ENCODE results near the gene COPB2. TPM values are rescaled to one million over a fixed set of nuclear protein-coding genes. Genes with fewer than 3 reads are reported as not detected.

Gene COPB2
- total RNA-seq (ENCODE audit: low replicate concordance): 140 and 164 TPM in 2 replicates
- long read RNA-seq, transcript COPB2-201 (22 exons, 3,360 nt): major isoform, 1,515 of 2,107 reads
- long read RNA-seq, partial matches to known transcripts: 428 of 2,107 reads
- long read RNA-seq, other reads (novel, unspliced or antisense): 161 of 2,107 reads

- no peaks in the 10 kb centered on the region for H3K27me3 Mint-ChIP-seq
- peaks cover 45% of the 10 kb centered on the region for H3K4me1 Mint-ChIP-seq (ENCODE audit: unreplicated experiment)
- peak within 1 kb of the TSS; percentile 100 for H3K27ac Mint-ChIP-seq
- DNase-seq (ENCODE audit: extremely low spot score, unreplicated experiment): peak; percentile 99
- TF ChIP-seq, protein P1, sequence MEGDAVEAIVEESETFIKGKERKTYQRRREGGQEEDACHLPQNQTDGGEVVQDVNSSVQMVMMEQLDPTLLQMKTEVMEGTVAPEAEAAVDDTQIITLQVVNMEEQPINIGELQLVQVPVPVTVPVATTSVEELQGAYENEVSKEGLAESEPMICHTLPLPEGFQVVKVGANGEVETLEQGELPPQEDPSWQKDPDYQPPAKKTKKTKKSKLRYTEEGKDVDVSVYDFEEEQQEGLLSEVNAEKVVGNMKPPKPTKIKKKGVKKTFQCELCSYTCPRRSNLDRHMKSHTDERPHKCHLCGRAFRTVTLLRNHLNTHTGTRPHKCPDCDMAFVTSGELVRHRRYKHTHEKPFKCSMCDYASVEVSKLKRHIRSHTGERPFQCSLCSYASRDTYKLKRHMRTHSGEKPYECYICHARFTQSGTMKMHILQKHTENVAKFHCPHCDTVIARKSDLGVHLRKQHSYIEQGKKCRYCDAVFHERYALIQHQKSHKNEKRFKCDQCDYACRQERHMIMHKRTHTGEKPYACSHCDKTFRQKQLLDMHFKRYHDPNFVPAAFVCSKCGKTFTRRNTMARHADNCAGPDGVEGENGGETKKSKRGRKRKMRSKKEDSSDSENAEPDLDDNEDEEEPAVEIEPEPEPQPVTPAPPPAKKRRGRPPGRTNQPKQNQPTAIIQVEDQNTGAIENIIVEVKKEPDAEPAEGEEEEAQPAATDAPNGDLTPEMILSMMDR (conservative IDR thresholded peaks at IDR 0.05): no peak
- peaks cover 18% of the 10 kb centered on the region for H3K36me3 Mint-ChIP-seq
- H3K4me3 Mint-ChIP-seq: peak within 1 kb of the TSS; percentile 100
- H3K9me3 Mint-ChIP-seq: no peaks in the 10 kb centered on the region
Measured at GRCh38 chr3:139389552-139390368, at the start of gene COPB2. Gene COPB2, minus strand, starts transcription at chr3:139389647. Its CDS starts 97 bp downstream, at chr3:139389550.

- Mint-ChIP-seq H3K4me1 (ENCODE audit: unreplicated experiment) (peaks cover 11% of the 10 kb centered on the region), H3K4me3 (no peak overlapping the region), H3K27me3 (no peaks in the 10 kb centered on the region), H3K9me3 (peaks cover 10% of the 10 kb centered on the region), H3K36me3 (peaks cover 20% of the 10 kb centered on the region), H3K27ac (peak overlapping the region; percentile 83)
- DNase-seq (ENCODE audit: extremely low spot score, unreplicated experiment): no peak
- TF ChIP-seq, protein P1 (conservative IDR thresholded peaks at IDR 0.05): no peak
Measured at GRCh38 chr3:139434764-139435307, 45.4 kb upstream of the COPB2 start.

DNA sequence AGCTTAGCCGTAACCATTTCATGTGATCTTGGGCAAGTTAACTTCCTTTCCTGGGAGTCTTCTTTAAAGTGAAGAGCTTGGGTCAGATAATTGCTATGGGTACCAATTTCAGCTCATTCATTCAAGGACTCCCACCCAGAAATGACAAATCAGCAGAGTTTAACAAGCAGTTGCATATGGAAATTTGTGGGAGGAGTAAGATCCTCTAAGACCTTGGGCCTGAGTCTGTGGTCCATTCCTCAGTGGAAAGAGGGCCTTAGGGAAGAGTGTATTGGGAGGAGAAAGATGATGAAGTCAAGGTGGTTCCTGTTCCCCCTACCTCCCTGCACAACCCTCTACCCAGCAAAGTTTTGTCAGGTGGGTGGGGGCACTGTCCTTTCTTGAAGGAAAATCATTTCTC lies 44.8 kb upstream of the COPB2 start:
- Mint-ChIP-seq H3K4me1 (ENCODE audit: unreplicated experiment) (peaks cover 11% of the 10 kb centered on the region), H3K27me3 (no peaks in the 10 kb centered on the region), H3K36me3 (peaks cover 20% of the 10 kb centered on the region), H3K4me3 (no peak overlapping the region), H3K9me3 (peaks cover 10% of the 10 kb centered on the region), H3K27ac (peak overlapping the region; percentile 83)
- DNase-seq (ENCODE audit: extremely low spot score, unreplicated experiment): no peak
- TF ChIP-seq, protein P1 (conservative IDR thresholded peaks at IDR 0.05): no peak

GRCh38 chr3:139433089-139433488 lies 43.6 kb upstream of the COPB2 start:
- Mint-ChIP-seq H3K4me1 (ENCODE audit: unreplicated experiment) (peaks cover 10% of the 10 kb centered on the region), H3K27me3 (no peaks in the 10 kb centered on the region), H3K9me3 (peaks cover 10% of the 10 kb centered on the region), H3K27ac (no peak overlapping the region), H3K36me3 (peaks cover 18% of the 10 kb centered on the region), H3K4me3 (no peak overlapping the region)
- no peak for DNase-seq (ENCODE audit: extremely low spot score, unreplicated experiment)
- TF ChIP-seq, protein P1 (conservative IDR thresholded peaks at IDR 0.05): no peak

DNA sequence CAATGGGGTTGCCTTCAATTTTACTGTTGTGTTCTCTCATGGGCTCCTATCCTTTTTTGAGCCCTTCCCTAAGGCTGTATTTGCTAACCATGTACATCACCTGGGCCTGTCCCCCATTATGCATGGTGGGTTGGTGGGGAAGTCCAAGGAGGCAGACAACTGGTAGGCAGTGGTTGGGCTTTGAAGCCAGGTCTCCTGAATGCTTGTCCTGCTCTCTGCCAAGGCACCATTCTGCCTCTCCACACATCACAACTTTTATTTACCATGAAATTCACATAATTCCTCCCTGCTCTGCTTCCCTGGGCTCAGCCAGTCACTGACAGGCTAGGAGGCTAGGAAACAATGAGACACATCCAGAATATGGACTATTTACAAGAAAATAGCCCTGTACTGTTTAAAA lies 41.0 kb upstream of the COPB2 start:
- Mint-ChIP-seq H3K4me1 (ENCODE audit: unreplicated experiment) (peaks cover 10% of the 10 kb centered on the region), H3K9me3 (peaks cover 10% of the 10 kb centered on the region), H3K27me3 (no peaks in the 10 kb centered on the region), H3K4me3 (no peak overlapping the region), H3K27ac (no peak overlapping the region), H3K36me3 (peaks cover 18% of the 10 kb centered on the region)
- no peak for DNase-seq (ENCODE audit: extremely low spot score, unreplicated experiment)
- TF ChIP-seq, protein P1 (conservative IDR thresholded peaks at IDR 0.05): no peak

Data from type B pancreatic cell (in vitro differentiated cells).